Sigmoid colon (tissue), 4 donors: ENCODE measurements around the gene TNPO2.

Source experiments
- POLR2AphosphoS5 ChIP-seq, 4 donors: sonication (generic); formaldehyde crosslinking; IDR thresholded peaks; one replicate each; pipeline ENCODE4 v1.6.1; 2017; ENCODE audit warnings: antibody characterized with exemption in 4 of 4
- TF ChIP-seq, protein P1 (sequence below), 4 experiments: fragments of 450-650 bp in 3 of 4; fragments of 200-600 bp in 1 of 4; IDR thresholded peaks; one replicate each; pipeline ENCODE4 v1.5.1; 2016 to 2019; ENCODE audit warnings: antibody characterized with exemption in 4 of 4, mild to moderate bottlenecking in 3 of 4, moderate library complexity in 2 of 4

DNA sequence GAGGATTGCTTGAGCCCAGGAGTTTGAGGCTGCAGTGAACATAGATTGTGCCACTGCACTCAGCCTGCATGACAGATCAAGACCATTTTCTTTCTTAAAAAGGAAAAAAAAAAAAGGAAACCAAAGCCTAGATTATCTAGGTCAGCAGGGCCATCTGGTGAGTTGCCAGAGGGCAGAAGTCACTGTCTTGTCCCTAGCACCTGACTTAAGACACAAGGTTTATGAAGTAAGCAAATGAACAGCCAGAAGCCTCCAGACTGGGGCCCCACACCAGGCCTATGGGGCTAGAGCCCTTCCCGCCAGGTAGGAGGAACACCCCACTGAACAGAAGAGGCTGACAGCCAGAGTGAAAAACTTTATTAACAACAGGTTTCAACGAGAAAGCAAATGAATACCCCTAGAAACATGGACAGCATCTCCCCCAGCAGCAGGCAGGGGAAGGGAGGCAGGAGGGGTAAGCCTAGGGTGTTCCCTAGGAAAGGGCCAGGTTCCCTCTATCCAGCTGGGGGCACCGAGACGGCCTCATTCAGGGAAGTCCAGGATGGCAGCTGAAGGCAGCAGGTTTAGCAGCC lies 55.9 kb downstream of the TNPO2 start:
- TF ChIP-seq, protein P1, sequence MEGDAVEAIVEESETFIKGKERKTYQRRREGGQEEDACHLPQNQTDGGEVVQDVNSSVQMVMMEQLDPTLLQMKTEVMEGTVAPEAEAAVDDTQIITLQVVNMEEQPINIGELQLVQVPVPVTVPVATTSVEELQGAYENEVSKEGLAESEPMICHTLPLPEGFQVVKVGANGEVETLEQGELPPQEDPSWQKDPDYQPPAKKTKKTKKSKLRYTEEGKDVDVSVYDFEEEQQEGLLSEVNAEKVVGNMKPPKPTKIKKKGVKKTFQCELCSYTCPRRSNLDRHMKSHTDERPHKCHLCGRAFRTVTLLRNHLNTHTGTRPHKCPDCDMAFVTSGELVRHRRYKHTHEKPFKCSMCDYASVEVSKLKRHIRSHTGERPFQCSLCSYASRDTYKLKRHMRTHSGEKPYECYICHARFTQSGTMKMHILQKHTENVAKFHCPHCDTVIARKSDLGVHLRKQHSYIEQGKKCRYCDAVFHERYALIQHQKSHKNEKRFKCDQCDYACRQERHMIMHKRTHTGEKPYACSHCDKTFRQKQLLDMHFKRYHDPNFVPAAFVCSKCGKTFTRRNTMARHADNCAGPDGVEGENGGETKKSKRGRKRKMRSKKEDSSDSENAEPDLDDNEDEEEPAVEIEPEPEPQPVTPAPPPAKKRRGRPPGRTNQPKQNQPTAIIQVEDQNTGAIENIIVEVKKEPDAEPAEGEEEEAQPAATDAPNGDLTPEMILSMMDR (IDR thresholded peaks at IDR 0.05): no peak
- TF ChIP-seq POLR2AphosphoS5 (IDR thresholded peaks at IDR 0.05): no peak
